Thyroid gland (tissue), 4 donors: ENCODE data around the gene PBX1.

ENCODE experiments used
- CTCF ChIP-seq, 6 experiments: fragments of 200-600 bp in 3 of 6; fragments of 450-650 bp in 3 of 6; sonication (generic) in 3 of 6; IDR thresholded peaks; one replicate each; pipeline ENCODE4 v1.5.1; 2016 to 2019; ENCODE audit warnings: antibody characterized with exemption in 6 of 6, mild to moderate bottlenecking in 2 of 6, inconsistent platforms in 1 of 6, moderate library complexity in 1 of 6
- POLR2A ChIP-seq, 2 donors: fragments of 450-650 bp; IDR thresholded peaks; one replicate each; pipeline ENCODE4 v1.6.1; 2017; ENCODE audit warnings: antibody characterized with exemption in 2 of 2, mild to moderate bottlenecking in 2 of 2, moderate library complexity in 1 of 2

- TF ChIP-seq CTCF (IDR thresholded peaks at IDR 0.05) (no peak), POLR2A (IDR thresholded peaks at IDR 0.05) (no peak)
These were observed 282.9 kb downstream of the PBX1 start for GRCh38 chr1:164841702-164842465.
